ENCODE results near the gene CCDC192.

CCDC192 gene

DNA sequence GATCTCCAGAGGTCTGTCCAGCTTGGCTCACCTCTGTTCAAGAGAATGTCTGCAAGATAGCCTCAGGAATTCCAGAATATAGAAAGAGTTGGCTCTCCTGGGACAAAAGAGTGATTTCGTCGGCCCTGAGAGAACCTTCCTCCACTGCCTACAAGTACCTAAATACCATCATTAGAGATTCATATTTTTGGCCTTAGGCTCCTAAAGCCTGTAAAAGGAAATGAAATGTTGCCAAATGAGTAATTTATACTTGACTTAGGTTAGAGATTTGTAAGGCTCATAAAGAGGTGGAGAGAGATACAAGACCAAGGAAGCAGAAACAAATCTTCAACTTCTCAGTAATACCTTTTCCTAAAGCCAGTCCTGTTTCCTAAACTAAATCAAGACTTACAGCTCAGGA lies 146.2 kb downstream of the CCDC192 start:
- TF ChIP-seq ARNTL (CRISPR knock-in tag; IDR thresholded peaks at IDR 0.05; ENCODE audit: borderline replicate concordance, low read depth) = no peak
- ATAC-seq = no peak

GRCh38 chr5:127849891-127850290 lies 146.7 kb downstream of the CCDC192 start:
- TF ChIP-seq GLIS3 (CRISPR knock-in tag; IDR thresholded peaks at IDR 0.05) = no peak
- no peak for TF ChIP-seq ZNF70 (CRISPR knock-in tag; IDR thresholded peaks at IDR 0.05)
- no peak for TF ChIP-seq RARB (CRISPR knock-in tag; IDR thresholded peaks at IDR 0.05)
- TF ChIP-seq PPARA (CRISPR knock-in tag; IDR thresholded peaks at IDR 0.05; ENCODE audit: borderline replicate concordance) = no peak
- no peak for TF ChIP-seq POU6F1 (CRISPR knock-in tag; IDR thresholded peaks at IDR 0.05; ENCODE audit: borderline replicate concordance, low read depth)
- ATAC-seq = no peak

DNA sequence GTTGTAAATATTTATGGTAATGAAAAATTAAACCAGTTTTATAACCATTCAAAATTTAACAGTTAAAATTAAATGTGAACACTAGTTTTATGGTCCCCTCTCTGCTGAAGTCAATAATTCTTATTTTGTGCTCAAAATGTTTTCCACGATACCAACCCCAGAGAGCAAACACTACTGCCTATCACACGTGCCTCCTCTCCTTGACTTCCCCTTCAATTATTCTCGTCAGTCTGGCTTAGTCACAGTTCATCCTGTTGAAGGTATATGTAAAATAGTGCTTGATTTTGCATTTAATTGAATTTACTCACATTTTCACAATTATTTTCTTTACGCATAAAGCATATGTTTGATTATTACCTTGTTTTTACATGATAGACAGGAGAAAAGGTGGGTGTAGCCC lies 148.8 kb downstream of the CCDC192 start:
- TF ChIP-seq ISL1 (CRISPR knock-in tag; IDR thresholded peaks at IDR 0.05) (no peak), GLIS3 (CRISPR knock-in tag; IDR thresholded peaks at IDR 0.05) (no peak)
- TF ChIP-seq, protein P1, sequence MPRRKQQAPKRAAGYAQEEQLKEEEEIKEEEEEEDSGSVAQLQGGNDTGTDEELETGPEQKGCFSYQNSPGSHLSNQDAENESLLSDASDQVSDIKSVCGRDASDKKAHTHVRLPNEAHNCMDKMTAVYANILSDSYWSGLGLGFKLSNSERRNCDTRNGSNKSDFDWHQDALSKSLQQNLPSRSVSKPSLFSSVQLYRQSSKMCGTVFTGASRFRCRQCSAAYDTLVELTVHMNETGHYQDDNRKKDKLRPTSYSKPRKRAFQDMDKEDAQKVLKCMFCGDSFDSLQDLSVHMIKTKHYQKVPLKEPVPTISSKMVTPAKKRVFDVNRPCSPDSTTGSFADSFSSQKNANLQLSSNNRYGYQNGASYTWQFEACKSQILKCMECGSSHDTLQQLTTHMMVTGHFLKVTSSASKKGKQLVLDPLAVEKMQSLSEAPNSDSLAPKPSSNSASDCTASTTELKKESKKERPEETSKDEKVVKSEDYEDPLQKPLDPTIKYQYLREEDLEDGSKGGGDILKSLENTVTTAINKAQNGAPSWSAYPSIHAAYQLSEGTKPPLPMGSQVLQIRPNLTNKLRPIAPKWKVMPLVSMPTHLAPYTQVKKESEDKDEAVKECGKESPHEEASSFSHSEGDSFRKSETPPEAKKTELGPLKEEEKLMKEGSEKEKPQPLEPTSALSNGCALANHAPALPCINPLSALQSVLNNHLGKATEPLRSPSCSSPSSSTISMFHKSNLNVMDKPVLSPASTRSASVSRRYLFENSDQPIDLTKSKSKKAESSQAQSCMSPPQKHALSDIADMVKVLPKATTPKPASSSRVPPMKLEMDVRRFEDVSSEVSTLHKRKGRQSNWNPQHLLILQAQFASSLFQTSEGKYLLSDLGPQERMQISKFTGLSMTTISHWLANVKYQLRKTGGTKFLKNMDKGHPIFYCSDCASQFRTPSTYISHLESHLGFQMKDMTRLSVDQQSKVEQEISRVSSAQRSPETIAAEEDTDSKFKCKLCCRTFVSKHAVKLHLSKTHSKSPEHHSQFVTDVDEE (CRISPR knock-in tag; IDR thresholded peaks at IDR 0.05) = no peak
- no peak for ATAC-seq

- TF ChIP-seq BACH2 (CRISPR knock-in tag; IDR thresholded peaks at IDR 0.05; ENCODE audit: borderline replicate concordance) (no peak), POU6F1 (CRISPR knock-in tag; IDR thresholded peaks at IDR 0.05; ENCODE audit: borderline replicate concordance, low read depth) (no peak), PATZ1 (CRISPR knock-in tag; IDR thresholded peaks at IDR 0.05; ENCODE audit: borderline replicate concordance) (no peak), SNAI2 (CRISPR knock-in tag; IDR thresholded peaks at IDR 0.05) (no peak), ISL1 (CRISPR knock-in tag; IDR thresholded peaks at IDR 0.05) (no peak), PPARA (CRISPR knock-in tag; IDR thresholded peaks at IDR 0.05; ENCODE audit: borderline replicate concordance) (no peak), OSR1 (CRISPR knock-in tag; IDR thresholded peaks at IDR 0.05) (no peak), CREB5 (CRISPR knock-in tag; IDR thresholded peaks at IDR 0.05; ENCODE audit: low read depth) (no peak), ZC3H10 (CRISPR knock-in tag; IDR thresholded peaks at IDR 0.05) (no peak), ZNF565 (CRISPR knock-in tag; conservative IDR thresholded peaks at IDR 0.05; ENCODE audit: low read depth) (no peak), ZNF70 (CRISPR knock-in tag; IDR thresholded peaks at IDR 0.05) (no peak), CSDC2 (CRISPR knock-in tag; IDR thresholded peaks at IDR 0.05) (no peak), ZFP30 (CRISPR knock-in tag; IDR thresholded peaks at IDR 0.05) (no peak), TCF4 (CRISPR knock-in tag; IDR thresholded peaks at IDR 0.05; ENCODE audit: borderline replicate concordance) (no peak), ARNTL (CRISPR knock-in tag; IDR thresholded peaks at IDR 0.05; ENCODE audit: borderline replicate concordance, low read depth) (no peak)
- TF ChIP-seq, protein P1 (CRISPR knock-in tag; IDR thresholded peaks at IDR 0.05) = no peak
- TF ChIP-seq, protein P2, sequence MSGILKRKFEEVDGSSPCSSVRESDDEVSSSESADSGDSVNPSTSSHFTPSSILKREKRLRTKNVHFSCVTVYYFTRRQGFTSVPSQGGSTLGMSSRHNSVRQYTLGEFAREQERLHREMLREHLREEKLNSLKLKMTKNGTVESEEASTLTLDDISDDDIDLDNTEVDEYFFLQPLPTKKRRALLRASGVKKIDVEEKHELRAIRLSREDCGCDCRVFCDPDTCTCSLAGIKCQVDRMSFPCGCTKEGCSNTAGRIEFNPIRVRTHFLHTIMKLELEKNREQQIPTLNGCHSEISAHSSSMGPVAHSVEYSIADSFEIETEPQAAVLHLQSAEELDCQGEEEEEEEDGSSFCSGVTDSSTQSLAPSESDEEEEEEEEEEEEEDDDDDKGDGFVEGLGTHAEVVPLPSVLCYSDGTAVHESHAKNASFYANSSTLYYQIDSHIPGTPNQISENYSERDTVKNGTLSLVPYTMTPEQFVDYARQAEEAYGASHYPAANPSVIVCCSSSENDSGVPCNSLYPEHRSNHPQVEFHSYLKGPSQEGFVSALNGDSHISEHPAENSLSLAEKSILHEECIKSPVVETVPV (CRISPR knock-in tag; IDR thresholded peaks at IDR 0.05) = no peak
- no peak for ATAC-seq
These were observed 151.3 kb downstream of the CCDC192 start for GRCh38 chr5:127854520-127854919.

Measured in SK-N-SH treated with all-trans-retinoic acid at 6 μM for 48 hours (cell line).